ENCODE measurements around the gene TRIP6.
A peak's percentile ranks its signal among the peaks of the same experiment; 100 is the strongest.

GRCh38 chr7:100827330-100828226, 39.6 kb upstream of the TRIP6 start, which contains the start of gene EPHB4:
- peak in 1 of 2 donors; percentile 6 for TF ChIP-seq POLR2A (IDR thresholded peaks at IDR 0.05)
- TF ChIP-seq CTCF (IDR thresholded peaks at IDR 0.05) = no peak

All from vagina (tissue), 2 donors.